GM19099 (cell line): ENCODE results near the gene NEK6.

ENCODE experiments used
- POLR2A ChIP-seq: IDR thresholded peaks from 3 replicates; pipeline ENCODE4 v1.6.1; 2011; ENCODE audit warnings: low read depth; ENCODE audit not compliant: insufficient read length; ENCODE audit errors: extremely low read depth

NEK6 gene

GRCh38 chr9:124376329-124376728 is 118.6 kb downstream of the NEK6 start:
- no peak for TF ChIP-seq POLR2A

GRCh38 chr9:124377551-124378406 is 120.0 kb downstream of the NEK6 start:
- TF ChIP-seq POLR2A = no peak

- TF ChIP-seq POLR2A = no peak
Measured at GRCh38 chr9:124381170-124381945, 123.6 kb downstream of the NEK6 start.

GRCh38 chr9:124384210-124384609 is 126.5 kb downstream of the NEK6 start:
- no peak for TF ChIP-seq POLR2A

GRCh38 chr9:124384846-124385245 is 127.1 kb downstream of the NEK6 start:
- TF ChIP-seq POLR2A = no peak

GRCh38 chr9:124385623-124386022 is 127.9 kb downstream of the NEK6 start:
- TF ChIP-seq POLR2A = no peak

- TF ChIP-seq POLR2A = no peak
Measured at GRCh38 chr9:124386201-124386600, 128.5 kb downstream of the NEK6 start.

GRCh38 chr9:124388275-124389048 is 130.7 kb downstream of the NEK6 start:
- no peak for TF ChIP-seq POLR2A

- TF ChIP-seq POLR2A = no peak
Measured at GRCh38 chr9:124389146-124389939, 131.6 kb downstream of the NEK6 start.

- TF ChIP-seq POLR2A = no peak
Measured at GRCh38 chr9:124390794-124391658, 133.3 kb downstream of the NEK6 start.

- no peak for TF ChIP-seq POLR2A
Measured at GRCh38 chr9:124392254-124392870, 134.6 kb downstream of the NEK6 start.

- TF ChIP-seq POLR2A = no peak
Measured at GRCh38 chr9:124392871-124393460, 135.2 kb downstream of the NEK6 start.

- no peak for TF ChIP-seq POLR2A
Measured at GRCh38 chr9:124394167-124394566, 136.4 kb downstream of the NEK6 start.
